ENCODE results near the gene ZBTB7B.

Gene ZBTB7B

DNA sequence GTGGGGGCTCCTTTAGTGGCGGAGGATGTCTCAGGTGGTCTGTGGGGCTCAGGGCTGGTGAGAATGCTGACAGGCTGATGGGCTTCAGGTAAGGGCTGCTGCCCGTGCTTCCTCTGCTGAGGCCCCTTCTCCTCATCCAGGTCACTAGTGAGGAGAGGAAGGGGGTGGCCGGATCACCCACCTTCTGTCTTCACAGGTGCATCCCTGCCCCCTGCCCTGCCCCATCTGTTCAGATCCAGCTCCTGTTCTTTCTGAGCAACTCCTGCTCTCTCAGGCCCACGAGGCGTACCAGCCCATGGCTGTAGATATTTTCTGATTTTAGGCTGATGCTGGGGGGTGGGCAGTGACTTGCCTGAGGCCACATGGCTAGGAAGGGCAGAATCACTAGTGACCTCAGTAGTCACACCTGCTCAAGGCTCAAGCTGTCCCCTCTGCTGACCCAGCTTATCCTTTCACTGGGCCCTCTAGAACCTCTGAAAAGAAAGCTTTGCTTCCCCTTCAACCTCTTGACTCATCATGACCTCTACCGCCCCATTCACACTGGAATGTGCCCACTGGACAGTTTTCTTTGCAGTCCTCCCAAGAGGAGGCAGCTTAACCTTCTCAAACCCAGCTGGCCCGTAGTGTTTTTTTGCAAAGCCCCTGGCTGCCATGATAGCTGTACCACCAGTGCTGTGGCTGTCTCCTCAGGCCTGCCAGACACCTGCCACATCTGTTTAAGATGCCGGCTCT, 16.2 kb downstream of the ZBTB7B start:
- DNase-seq = no peak

GRCh38 chr1:155019377-155020245, 17.0 kb downstream of the ZBTB7B start:
- no peak for DNase-seq

- no peak for DNase-seq
These were observed 19.7 kb downstream of the ZBTB7B start for GRCh38 chr1:155022136-155022926.

- DNase-seq = peak; percentile 13
These were observed 20.3 kb downstream of the ZBTB7B start for GRCh38 chr1:155022927-155023236.

GRCh38 chr1:155023627-155024026, 21.0 kb downstream of the ZBTB7B start:
- no peak for DNase-seq

DNA sequence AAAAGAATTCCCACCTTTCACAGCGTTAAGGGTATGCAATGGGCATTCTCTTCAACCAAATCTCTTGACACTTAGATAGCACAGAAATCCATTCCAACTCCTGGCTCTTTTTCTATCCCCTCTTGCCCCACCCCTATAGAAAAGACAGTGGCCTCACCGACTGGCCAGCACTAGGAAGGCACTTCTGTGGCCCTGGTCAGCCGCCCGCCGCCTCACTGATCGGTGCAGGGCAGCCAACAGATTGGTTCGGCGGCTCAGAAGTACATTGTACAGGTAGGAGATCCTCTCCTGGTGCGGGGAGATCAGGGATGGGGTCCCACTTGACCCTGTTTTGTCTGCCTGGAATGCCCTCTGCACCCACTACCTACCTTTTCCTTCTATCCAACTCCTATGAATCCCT, 21.7 kb downstream of the ZBTB7B start:
- DNase-seq = no peak

GRCh38 chr1:155026154-155026553, 23.6 kb downstream of the ZBTB7B start:
- no peak for DNase-seq

- DNase-seq = no peak
These were observed 24.0 kb downstream of the ZBTB7B start for GRCh38 chr1:155026588-155026987.

DNA sequence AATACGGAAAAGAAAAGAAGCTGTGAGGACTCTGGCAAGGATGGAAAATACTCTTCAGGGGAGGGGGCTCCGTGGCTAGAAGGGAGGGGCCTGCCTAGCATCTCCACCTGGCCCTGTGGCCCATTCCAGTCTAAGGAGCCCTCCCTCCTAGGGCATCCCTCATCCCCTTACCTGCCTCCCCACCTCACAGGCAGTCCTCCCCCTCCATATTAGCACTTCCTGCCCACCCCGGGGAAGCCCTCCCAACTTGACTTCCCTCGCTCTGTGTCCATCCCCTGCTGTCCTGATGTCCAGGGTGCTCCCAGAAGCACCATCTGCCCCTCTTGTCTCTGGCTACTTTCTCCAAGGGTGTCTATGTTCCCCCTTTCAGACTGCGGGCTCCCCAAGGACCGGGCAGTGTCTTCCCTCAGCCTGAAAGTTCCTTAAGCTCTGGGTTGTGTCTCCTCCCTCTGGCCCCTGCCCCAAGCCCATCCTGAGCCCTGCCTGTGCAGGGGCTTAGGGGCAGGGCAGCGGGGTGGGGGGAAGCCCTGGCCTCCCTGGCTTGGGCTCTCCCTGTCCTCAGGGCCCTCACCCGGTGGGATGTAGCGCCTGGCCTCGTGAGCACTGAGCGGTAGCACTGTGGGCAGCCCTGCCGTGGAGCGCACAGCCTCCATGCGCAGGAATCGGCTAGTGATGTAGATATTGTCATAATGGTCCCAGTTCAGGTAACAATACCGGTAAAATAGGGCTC, 27.1 kb downstream of the ZBTB7B start:
- DNase-seq = no peak

DNA sequence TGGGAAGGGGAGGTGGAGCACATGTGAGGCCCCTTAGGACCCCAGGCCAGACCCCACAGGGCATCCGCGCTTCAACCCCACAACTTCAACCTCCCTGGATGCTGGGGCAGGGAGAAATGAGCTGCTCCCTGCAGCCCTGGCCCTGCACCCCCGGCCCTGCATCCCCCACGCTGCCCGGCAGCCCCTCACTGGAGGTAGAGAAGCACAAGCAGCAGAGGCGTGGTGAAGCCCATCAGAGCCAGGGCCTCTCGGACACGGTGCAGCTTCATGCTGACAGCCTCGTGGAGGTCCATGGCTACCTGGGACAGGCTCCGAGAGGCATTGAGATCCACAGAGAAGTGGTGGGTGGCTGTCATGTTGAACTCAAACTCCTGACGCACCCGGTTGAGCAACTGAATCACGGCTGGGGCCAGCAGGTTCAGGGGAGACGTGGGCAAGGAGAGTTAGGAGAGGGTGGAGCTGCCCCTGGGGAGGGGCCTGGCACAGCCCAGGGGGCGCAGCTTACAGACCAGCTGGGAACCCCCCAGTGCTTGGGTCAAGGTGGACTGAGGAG, 27.7 kb downstream of the ZBTB7B start:
- DNase-seq = no peak

DNA sequence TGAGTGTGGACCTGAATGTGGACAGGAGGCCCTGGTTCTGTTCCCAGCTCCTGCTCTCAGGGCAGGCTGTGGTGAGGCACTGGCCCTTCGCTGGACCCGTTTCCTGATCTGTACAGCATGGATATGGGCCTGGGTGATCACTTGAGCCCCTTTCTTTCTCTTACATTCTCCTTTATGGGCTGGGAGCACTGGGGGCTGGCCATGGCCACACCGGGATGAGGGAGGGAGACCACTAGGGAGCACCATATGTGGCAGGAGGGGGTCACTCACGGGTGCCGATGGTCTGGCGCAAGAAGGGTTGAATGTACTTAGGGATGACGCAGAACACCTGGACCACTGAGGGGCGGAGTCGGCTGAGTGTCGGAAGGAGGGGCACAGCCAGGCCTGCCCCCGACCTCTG, 28.3 kb downstream of the ZBTB7B start:
- no peak for DNase-seq

DNA sequence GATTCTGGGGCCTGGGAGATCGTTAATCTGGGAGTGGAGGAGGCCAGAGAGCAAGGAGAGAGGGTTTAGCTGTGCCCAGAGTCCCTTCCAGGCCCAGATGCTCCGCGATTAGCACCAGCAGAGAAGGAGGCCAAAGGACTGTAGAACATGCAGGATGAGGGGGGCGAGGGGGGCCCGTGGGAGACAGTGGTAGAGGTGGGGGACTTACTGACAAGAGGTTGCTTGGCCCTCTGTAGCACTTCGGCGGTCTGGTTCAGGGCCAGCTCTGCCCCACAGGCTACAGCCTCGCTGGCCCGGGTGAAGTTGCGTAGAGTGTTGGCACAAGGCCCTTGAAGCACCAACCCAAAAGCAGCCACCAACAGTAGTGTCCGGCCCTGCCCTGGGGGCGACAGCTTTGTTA, 30.3 kb downstream of the ZBTB7B start:
- no peak for DNase-seq

DNA sequence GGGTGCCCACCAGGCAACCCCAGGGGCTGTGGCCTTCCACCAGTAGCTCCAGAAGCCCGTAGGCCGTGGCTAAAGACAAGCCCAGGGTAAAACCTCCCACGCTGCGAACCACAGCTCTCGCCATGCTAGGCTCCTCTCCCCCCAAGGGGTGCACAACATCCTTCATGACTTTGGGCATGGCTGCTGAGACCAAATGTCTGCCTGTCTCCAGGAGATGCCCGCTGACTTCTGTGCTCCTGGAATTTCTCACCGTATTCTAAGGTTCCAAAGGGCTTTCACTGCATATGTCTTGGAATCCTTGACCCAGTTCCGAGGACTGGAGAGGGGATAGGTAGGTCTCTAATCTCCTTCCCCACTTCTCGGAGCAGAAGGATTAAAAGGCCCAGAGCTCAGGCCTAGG, 30.9 kb downstream of the ZBTB7B start, which contains the start of the genes DCST1 and DCST2:
Gene DCST1 (plus strand): TSS at position 301 of the 400 bp plus-strand sequence. CDS start 213 bp downstream, outside the sequence.
Gene DCST2 (minus strand): TSS at position 258 of the 400 bp plus-strand sequence. CDS start 80 bp downstream, at position 178.
- no peak for DNase-seq

DNA sequence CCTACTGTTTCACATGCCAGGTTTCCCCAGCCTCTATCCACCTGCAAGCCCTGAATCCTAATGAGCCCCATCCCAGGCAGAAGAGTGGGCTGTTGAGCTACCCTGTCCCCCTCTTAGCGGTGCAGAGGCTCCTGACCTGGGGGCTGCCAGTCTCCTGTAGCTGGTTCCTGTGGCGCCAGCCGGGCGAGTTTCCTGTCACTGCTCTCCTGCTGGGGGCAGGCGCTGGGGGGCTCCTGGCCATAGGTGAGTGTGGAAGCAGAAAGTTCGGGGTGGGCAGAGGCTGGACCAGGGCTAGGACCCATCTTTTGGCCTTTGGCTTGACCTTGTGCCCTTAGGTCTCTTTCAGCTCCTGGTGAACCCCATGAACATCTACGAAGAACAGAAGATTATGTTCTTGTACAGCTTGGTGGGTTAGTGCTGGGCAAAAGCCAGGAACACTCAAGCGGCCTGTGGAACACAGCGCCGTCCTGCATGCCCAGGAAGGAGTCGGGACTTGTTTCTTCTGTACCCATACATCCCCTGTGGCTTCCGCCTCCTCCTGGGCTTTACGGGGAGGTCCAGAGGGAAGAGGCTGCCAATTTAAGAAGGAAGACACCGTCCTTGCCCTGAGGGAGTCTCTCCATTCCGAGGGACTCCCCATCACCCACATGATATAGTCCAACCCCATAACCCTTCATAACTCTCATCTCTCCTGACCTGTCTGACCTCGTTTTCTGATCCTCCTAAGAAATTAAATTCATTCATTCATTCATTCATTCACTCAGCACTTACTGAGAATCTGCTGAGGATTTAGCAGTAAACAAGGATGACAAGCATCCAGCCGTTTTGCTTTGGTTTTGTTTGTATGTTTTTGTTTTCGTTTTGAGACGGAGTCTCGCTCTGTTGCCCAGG, 32.0 kb downstream of the ZBTB7B start:
- no peak for DNase-seq

- DNase-seq = no peak
These were observed 33.3 kb downstream of the ZBTB7B start for GRCh38 chr1:155035936-155036335.

- DNase-seq = no peak
These were observed 34.4 kb downstream of the ZBTB7B start for GRCh38 chr1:155037043-155037442.

- DNase-seq = no peak
These were observed 35.3 kb downstream of the ZBTB7B start for GRCh38 chr1:155037851-155038441.

DNA sequence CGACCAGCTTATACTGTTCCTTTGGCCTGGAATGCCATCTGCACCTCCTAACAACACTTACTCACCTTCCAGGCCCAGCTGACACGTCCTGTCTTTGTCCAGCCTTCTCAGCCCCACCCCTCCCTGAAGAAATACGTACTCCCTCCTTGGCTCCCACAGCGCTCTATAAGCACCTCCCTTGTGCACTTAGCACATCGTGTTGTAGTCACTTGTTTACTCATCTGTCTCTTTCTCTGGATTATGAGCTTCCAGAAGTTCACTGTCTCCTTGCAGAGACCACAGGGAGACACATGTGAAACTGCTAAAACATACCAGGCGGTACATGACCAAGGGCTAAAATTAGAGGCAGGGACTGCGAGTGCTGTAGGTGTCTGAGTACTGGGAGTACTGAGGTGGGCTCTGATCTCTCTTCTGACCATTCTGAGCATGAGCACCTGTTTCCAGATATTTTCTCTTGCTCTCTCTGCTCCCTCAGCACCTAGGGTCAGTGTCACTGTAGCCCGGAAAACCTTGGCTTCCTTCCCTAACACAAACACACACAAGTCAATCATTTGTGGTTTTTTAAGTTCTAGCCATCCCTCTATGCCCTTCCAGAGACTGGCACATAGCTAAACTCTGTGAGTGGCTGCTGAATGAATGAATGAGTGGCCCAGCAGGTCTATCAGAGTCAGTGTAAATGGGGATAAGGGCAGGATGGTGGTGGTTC, 36.2 kb downstream of the ZBTB7B start:
- no peak for DNase-seq

DNA sequence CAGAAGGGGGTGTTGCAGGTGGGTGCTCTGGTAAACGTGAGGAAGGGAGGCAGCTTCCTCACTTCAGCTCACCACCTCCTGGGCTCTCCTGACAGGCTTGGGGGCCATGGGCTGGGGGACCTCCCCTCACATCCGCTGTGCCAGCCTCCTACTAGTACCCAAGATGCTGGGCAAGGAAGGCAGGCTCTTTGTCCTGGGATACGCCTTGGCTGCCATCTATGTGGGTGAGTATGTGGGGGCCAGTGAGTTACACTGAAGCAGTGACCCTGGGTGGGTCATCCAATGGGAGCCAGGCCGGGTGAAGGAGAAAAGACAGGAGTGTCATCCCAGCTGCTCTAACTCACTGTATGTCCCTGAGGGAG, 36.7 kb downstream of the ZBTB7B start:
- DNase-seq = no peak

Data from NCI-H146 (cell line).